Panc1 (cell line): ENCODE results near the gene NOTUM. TPM values are rescaled to one million over a fixed set of nuclear protein-coding genes. Genes with fewer than 3 reads are reported as not detected.

Source experiments
- ATAC-seq: fragments of 200-7000 bp; cut with Tn5 transposase; 2 replicates; pipeline ENCODE4 v1.9.1; 2020; ENCODE audit warnings: mild to moderate bottlenecking, moderate library complexity
- BruUV-seq: library from RNA; stranded (reverse); fragments of 400-500 nt; replicated peaks from 2 replicates; lab custom pipeline; 2021; lab: Mats Ljungman, UMichigan
- CTCF ChIA-PET: fragments of 300-600 bp; sonication (Branson Sonifier 250); formaldehyde crosslinking; loops from one replicate; lab custom pipeline; 2022; ENCODE audit warnings: antibody characterized with exemption; lab: Charles Lee
- POLR2A ChIA-PET: fragments of 300-600 bp; sonication (Branson Sonifier 250); formaldehyde crosslinking; loops from one replicate; lab custom pipeline; 2022; ENCODE audit warnings: antibody characterized with exemption; lab: Charles Lee
- DNase-seq: peaks from one replicate; pipeline ENCODE4 v3.0.0-alpha.2; 2010; ENCODE audit warnings: low read depth, low spot score
- H3K27ac ChIP-seq: 2 replicates; pipeline ENCODE4 v1.5.1; 2011; ENCODE audit warnings: mild to moderate bottlenecking, low read length, inconsistent platforms
- H3K27me3 ChIP-seq: fragments of 200-500 bp; sonication (Bioruptor generic); 2 replicates; pipeline ENCODE4 v1.6.0; 2014; ENCODE audit warnings: low read length, inconsistent platforms; ENCODE audit not compliant: control insufficient read depth, insufficient read depth
- H3K36me3 ChIP-seq: fragments of 200-500 bp; sonication (Bioruptor generic); 2 replicates; pipeline ENCODE4 v1.5.1; 2014; ENCODE audit warnings: inconsistent platforms, mild to moderate bottlenecking, low read length, moderate library complexity; ENCODE audit not compliant: control insufficient read depth, insufficient read depth
- H3K4me1 ChIP-seq: 2 replicates; pipeline ENCODE4 v1.5.1; 2011; ENCODE audit warnings: inconsistent platforms, mild to moderate bottlenecking, low read length, moderate library complexity; ENCODE audit not compliant: control insufficient read depth, insufficient read depth
- H3K4me3 ChIP-seq, 2 experiments: 2 replicates each; pipeline ENCODE4 v1.5.1; 2011 to 2012; ENCODE audit warnings: low read depth in 2 of 2, low read length in 2 of 2, mild to moderate bottlenecking in 2 of 2, inconsistent platforms in 1 of 2, moderate library complexity in 1 of 2
- H3K9me3 ChIP-seq: fragments of 200-500 bp; sonication (Bioruptor generic); 2 replicates; pipeline ENCODE4 v1.5.1; 2014; ENCODE audit warnings: low read depth, mild to moderate bottlenecking, inconsistent platforms, low read length, moderate library complexity; ENCODE audit not compliant: control insufficient read depth, insufficient read depth
- POLR2AphosphoS5 ChIP-seq: IDR thresholded peaks from 2 replicates; pipeline ENCODE4 v1.6.1; 2012; ENCODE audit warnings: mild to moderate bottlenecking, low read depth, low read length, moderate library complexity
- SIN3A ChIP-seq: IDR thresholded peaks from 2 replicates; pipeline ENCODE4 v1.6.1; 2012; ENCODE audit warnings: low read depth, mild to moderate bottlenecking, low read length, moderate library complexity, borderline replicate concordance; ENCODE audit not compliant: insufficient read depth
- TCF7L2 ChIP-seq: IDR thresholded peaks from 2 replicates; pipeline ENCODE4 v1.6.1; 2011; ENCODE audit warnings: mild to moderate bottlenecking, low read depth, low read length, inconsistent platforms
- in situ Hi-C: cut with HindIII; loops from 2 replicates; pipeline ENCODE4 v1.10.0; 2016; ENCODE audit warnings: low sequenced_read_pairs, low pct_unique_long_range_greater_than_20kb
- intact Hi-C: fragments of 100-400 bp; cut with micrococcal nuclease; formaldehyde crosslinking; loops from one replicate; pipeline ENCODE4 v1.10.0; 2022; ENCODE audit not compliant: unreplicated experiment
- total RNA-seq: library from RNA; stranded (reverse); gene quantifications from one replicate; pipeline ENCODE4 v1.2.1, GENCODE V29; 2021; ENCODE audit not compliant: unreplicated experiment
- TF ChIP-seq, protein P1 (sequence below), 2 experiments: IDR thresholded peaks; 2 replicates each; pipeline ENCODE4 v1.6.1; 2011 to 2012; ENCODE audit warnings: low read depth in 2 of 2, control low read depth in 1 of 2, low read length in 1 of 2, mild to moderate bottlenecking in 1 of 2, moderate library complexity in 1 of 2; ENCODE audit not compliant: insufficient read depth in 1 of 2
- TF ChIP-seq, protein P2 (sequence below): fragments of 450-650 bp; IDR thresholded peaks from 2 replicates; pipeline ENCODE4 v1.5.1; 2017; ENCODE audit warnings: mild to moderate bottlenecking

NOTUM gene
- total RNA-seq, 1 experiment from 2014 or later, result 2.0 TPM

DNA sequence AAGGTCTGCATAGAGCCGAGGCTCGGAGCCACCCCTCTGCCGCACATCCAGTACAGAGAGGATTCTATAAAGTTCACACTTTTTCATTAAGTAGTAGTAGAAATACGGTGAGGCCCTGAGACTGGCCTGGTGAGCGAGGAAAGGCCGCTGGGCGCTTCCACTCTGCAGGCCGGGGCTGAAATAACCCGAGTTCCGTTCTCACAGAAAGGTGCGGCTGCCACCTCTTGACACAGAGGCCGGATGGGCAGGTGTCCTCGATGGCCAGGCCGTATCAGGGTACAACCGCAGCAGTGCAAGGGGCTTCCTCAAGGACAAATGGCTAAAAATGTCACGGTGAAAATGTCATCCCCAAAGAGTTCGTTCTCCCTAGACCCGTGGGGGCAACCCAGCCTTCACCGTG lies 49.0 kb downstream of the NOTUM start:
- POLR2A ChIA-PET, result no interaction called here
- CTCF ChIA-PET, result no interaction called here
- TF ChIP-seq, protein P1, sequence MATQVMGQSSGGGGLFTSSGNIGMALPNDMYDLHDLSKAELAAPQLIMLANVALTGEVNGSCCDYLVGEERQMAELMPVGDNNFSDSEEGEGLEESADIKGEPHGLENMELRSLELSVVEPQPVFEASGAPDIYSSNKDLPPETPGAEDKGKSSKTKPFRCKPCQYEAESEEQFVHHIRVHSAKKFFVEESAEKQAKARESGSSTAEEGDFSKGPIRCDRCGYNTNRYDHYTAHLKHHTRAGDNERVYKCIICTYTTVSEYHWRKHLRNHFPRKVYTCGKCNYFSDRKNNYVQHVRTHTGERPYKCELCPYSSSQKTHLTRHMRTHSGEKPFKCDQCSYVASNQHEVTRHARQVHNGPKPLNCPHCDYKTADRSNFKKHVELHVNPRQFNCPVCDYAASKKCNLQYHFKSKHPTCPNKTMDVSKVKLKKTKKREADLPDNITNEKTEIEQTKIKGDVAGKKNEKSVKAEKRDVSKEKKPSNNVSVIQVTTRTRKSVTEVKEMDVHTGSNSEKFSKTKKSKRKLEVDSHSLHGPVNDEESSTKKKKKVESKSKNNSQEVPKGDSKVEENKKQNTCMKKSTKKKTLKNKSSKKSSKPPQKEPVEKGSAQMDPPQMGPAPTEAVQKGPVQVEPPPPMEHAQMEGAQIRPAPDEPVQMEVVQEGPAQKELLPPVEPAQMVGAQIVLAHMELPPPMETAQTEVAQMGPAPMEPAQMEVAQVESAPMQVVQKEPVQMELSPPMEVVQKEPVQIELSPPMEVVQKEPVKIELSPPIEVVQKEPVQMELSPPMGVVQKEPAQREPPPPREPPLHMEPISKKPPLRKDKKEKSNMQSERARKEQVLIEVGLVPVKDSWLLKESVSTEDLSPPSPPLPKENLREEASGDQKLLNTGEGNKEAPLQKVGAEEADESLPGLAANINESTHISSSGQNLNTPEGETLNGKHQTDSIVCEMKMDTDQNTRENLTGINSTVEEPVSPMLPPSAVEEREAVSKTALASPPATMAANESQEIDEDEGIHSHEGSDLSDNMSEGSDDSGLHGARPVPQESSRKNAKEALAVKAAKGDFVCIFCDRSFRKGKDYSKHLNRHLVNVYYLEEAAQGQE (IDR thresholded peaks at IDR 0.05; ENCODE audit: insufficient read depth in 1 of 2, low read depth in 2 of 2, low read length in 1 of 2), result no peak
- TF ChIP-seq TCF7L2, result no peak
- TF ChIP-seq SIN3A, result no peak
- no peak for TF ChIP-seq POLR2AphosphoS5
- TF ChIP-seq, protein P2, sequence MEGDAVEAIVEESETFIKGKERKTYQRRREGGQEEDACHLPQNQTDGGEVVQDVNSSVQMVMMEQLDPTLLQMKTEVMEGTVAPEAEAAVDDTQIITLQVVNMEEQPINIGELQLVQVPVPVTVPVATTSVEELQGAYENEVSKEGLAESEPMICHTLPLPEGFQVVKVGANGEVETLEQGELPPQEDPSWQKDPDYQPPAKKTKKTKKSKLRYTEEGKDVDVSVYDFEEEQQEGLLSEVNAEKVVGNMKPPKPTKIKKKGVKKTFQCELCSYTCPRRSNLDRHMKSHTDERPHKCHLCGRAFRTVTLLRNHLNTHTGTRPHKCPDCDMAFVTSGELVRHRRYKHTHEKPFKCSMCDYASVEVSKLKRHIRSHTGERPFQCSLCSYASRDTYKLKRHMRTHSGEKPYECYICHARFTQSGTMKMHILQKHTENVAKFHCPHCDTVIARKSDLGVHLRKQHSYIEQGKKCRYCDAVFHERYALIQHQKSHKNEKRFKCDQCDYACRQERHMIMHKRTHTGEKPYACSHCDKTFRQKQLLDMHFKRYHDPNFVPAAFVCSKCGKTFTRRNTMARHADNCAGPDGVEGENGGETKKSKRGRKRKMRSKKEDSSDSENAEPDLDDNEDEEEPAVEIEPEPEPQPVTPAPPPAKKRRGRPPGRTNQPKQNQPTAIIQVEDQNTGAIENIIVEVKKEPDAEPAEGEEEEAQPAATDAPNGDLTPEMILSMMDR, result no peak
- peaks cover 7% of the 10 kb centered on the region for H3K36me3 ChIP-seq
- no peak overlapping the region for H3K4me3 ChIP-seq
- H3K27ac ChIP-seq, result peak overlapping the region; percentile 25; the same call in 1 of the 2 replicates
- ATAC-seq (peak; percentile 7; the same call in 1 of the 2 replicates), DNase-seq (no peak)
- BruUV-seq, result no TSS peak
- no peaks in the 10 kb centered on the region for H3K27me3 ChIP-seq
- H3K9me3 ChIP-seq, result no peaks in the 10 kb centered on the region
- peaks cover 31% of the 10 kb centered on the region for H3K4me1 ChIP-seq
- in situ Hi-C loops (no loop called here), intact Hi-C loops (no loop called here)

DNA sequence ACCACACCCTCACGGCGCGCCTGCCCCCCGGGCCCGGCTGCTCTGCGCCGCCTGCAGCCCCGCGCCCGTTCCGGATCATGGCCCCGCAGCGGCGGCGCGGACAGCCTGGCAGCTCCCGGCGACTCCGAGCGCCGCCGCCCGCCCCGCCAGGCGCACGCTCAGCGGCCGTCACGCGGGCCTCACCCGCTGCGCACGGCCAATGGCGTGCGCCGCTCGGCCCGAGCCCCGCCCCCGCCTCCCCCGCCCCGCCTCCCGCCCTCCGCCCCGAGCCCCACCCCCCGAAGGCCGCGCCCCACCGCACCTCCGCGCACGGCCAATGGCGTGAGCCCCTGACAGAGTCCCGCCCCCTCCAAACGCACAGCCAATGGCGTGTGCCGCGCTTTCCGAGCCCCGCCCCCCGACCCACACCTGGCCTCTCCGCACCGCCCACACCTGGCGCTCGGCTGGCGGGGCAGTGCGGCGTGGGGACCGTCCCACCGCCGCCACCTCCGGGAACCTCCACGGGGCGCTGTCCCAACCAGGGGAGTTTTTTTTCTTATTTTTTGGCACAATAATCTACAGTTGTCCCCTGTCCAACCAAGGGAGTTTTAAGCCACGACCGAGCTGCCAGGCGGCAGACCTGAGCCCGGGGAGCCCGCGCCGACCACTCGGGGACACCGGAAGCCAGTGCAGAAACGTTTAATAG lies 49.6 kb downstream of the NOTUM start, which contains the start of gene PCYT2:
PCYT2 (minus strand) TSS at position 123 of the 685 bp plus-strand sequence; CDS start at position 79, 44 bp downstream.
- Histone ChIP-seq H3K36me3 (peaks cover 4% of the 10 kb centered on the region), H3K4me3 (peak within 1 kb of the TSS; percentile 76 to 95), H3K9me3 (no peaks in the 10 kb centered on the region), H3K27me3 (no peaks in the 10 kb centered on the region), H3K27ac (peak within 1 kb of the TSS; percentile 91), H3K4me1 (peaks cover 25% of the 10 kb centered on the region)
- peak; percentile 87; the same call in 1 of the 2 replicates for TF ChIP-seq SIN3A
- TF ChIP-seq TCF7L2, result no peak
- TF ChIP-seq POLR2AphosphoS5, result peak; percentile 67
- peak; percentile 89 for ATAC-seq
- intact Hi-C loops (no loop called here), in situ Hi-C loops (no loop called here)
- ChIA-PET CTCF (no interaction called here), POLR2A (no interaction called here)
- no TSS peak for BruUV-seq
- no peak for DNase-seq

- POLR2A ChIA-PET, result no interaction called here
- intact Hi-C loops, result no loop called here
- DNase-seq, result no peak
These were observed 50.1 kb downstream of the NOTUM start for GRCh38 chr17:81910840-81911276.

More at GRCh38 chr17:81910840-81911276, 50.1 kb downstream of the NOTUM start:
- in situ Hi-C loops, result no loop called here
- H3K27ac ChIP-seq, result peak overlapping the region; percentile 91
- H3K27me3 ChIP-seq, result no peaks in the 10 kb centered on the region
- H3K4me3 ChIP-seq, result peak overlapping the region; percentile 76 to 95
- CTCF ChIA-PET, result no interaction called here
- ATAC-seq, result peak; percentile 39
- H3K4me1 ChIP-seq, result peaks cover 21% of the 10 kb centered on the region
- no peaks in the 10 kb centered on the region for H3K9me3 ChIP-seq
- TF ChIP-seq POLR2AphosphoS5, result no peak
- 0 out of 2 replicates have a peak, but pooled peaks have one; percentile 86 for TF ChIP-seq SIN3A
- peaks cover 4% of the 10 kb centered on the region for H3K36me3 ChIP-seq
- BruUV-seq, result no TSS peak
